D341Med (cell line): ENCODE results near the gene HEPN1.
"Not testable (repeated sequence)": the region's sequence is repeated elsewhere in the genome, so short reads cannot be mapped to it uniquely, and the experiment has no call there.

ENCODE experiments used
- DNase-seq: peaks from one replicate; pipeline ENCODE4 v3.0.0; 2012; ENCODE audit warnings: low spot score

HEPN1 gene

DNA sequence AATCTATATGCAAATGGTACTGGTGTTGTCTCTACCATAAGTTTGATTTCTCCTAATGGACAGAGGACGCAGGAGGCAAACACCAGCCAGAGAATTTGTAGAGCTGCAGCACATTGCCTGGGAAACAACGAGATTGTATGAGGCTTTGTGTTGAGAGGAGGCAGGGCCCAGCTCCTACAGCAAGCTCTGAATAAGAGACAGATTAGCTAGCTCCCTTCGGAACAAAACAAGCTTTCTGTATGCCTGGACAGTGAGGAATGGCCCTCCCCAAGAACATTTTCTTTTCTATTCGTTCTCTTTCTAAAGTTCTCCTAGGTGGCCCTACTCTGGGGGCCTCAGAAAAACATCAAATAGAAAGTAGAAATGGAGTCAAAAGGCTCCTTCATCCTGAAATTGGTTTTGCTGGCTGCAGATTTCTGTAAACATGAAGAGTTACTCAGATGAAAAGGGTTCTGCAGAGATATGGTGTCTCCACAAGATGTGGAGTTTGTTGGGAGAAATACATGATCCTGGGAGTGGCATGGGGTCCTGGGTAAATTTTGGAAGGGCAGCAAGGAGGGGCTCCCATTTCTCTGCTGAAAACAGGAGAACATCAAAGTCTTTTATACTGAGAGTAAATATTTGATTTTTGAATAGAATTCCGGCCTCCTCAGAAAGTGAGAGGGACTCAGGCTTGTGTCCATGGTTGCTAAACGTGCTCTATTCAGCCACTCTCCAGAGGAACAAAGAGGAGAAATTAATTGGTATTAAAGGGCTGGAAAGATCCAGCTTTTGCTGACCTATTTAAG is 23.6 kb downstream of the HEPN1 start:
- DNase-seq, result no peak

DNA sequence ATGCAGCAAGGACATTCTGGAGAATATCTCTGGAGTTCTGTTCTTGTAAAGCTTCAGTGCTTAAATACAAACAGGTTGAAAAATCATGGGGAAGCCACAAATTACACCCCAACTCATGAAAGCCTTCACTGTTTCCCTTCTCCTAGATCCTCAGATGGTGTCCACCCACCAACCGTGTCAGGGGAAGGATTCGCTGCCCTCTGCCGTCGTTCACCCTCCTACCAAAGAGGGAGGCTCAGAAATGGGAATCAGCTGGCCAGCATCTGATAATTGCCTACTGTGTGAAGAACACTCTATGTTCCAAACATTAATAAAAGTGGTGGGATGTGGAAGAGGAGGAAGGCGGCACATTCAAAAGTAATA is 24.2 kb downstream of the HEPN1 start:
- no peak for DNase-seq

DNA sequence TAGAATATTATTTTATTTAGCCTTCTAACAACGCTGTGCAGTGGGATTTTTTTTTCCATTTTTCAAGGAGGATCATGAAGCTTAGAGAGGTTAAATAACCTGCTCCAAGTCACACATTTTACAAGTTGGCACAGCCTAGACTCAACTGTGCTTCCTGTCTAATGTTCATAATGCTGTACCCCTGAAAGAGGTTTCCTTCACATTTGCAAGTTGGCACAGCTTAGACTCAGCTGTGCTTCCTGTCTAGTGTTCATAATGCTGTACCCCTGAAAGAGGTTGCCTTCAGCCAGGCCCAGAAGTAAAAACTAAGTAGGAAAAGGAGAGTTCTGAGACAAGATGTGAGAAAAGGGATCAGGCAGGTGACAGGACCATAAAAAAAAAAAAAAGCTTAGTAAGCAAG is 24.7 kb downstream of the HEPN1 start:
- DNase-seq, result no peak

DNA sequence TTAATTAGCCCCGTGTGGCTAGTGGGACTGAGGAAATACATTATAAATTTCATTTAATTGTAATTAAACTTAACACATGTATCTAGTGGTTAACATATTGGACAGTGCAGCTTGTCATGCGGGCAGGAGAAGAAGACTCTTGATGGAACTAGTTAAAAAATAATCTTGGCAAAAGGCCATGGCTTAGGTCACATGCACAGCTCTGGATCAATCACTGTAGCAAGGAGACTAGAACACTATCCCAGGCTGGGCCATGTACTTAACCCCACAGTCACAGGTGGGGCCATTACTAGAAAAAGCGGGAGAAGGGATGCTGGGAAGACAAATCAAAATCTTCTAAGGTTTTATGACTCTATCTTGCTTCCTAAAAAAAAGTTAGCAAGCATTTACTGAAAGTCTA is 25.5 kb downstream of the HEPN1 start:
- DNase-seq, result no peak

DNA sequence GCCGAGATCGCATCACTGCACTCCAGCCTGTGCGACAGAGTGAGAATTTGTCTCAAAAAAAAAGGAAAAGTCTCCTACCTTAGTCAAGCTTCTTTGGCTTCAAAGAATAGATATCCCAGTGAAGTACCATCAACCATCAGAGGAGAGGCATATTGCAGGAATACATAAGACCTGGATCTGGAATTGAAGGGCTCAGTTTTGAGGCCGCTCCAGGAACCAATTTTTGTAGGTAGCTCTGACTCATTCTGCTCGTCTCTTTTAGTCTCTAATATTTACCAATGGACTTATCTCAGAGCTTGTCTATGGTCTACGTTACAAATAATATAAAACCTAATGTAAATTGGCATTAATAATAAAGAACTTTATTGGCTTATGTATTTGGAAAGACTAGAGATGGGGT is 26.8 kb downstream of the HEPN1 start:
- DNase-seq, result no peak

DNA sequence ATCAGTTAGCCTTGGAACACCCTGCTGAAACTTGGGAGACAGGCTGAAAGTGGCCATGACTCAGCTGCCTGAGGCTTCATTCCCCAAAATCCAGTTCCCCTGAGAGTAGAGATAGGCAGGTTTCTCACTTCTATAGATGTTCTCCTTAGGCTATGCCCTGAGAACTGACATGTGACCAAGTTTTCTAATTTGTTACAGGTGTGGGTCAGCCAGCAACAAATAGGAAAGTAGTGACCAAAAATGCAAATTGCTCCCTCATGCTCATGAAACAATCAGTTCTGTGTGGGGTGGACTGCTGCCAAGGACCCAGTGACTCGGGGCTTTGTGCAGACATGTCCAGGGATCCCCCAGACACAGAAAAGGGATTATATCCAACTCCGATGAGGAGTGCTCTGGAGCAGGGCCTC is 27.7 kb downstream of the HEPN1 start:
- DNase-seq, result no peak

DNA sequence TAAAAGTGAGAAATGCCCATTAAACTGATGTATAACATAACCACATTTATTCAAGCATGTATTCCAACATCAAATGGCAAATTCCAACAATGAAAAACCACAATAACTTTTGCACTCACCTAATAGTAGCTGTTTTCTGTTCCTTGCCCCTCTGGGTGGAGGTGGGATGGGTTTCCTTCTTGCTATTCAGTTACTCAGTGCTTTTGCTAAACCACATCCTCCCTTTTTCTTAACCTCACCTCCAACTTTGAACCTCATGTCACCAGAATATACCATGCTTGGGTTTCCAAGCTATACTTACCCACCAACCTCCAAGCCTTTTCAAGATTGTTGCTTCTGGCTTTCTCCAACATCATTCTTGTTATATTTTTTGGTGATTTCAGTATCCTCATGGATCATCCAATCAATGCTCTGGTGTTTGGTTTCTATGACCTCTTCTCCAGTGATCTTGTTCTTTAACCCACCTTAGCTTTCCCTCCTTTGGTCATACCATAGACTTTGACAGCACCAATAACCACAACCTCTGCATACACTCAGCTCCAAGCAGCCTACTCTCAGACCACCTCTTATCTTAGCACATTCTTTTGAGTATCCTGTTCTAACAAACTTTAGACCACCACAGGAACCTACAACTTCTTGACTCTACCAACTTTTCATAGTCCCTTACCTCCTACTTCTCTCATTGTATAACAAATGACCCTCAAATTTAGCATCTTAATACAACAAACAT is 31.7 kb downstream of the HEPN1 start:
- no peak for DNase-seq

DNA sequence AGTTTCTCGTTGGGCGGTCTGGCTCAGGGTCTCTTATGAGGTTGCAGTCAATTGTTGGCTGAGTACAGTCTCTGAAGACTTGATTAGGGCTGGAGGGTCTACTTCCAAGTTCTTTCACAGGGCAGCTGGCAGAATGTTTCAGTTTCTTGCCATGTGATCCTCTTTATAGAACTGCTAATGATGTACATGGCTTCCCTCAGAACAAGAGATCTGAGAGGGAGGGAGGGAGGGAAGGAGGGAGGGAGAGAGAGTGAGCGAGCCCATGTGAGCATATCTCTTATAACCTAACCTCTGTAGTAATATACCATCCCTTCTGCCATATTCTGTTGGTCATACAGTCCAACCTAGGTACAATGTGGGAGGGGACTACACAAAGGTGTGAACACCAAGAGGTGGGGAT is 32.3 kb downstream of the HEPN1 start:
- DNase-seq, result no peak

DNA sequence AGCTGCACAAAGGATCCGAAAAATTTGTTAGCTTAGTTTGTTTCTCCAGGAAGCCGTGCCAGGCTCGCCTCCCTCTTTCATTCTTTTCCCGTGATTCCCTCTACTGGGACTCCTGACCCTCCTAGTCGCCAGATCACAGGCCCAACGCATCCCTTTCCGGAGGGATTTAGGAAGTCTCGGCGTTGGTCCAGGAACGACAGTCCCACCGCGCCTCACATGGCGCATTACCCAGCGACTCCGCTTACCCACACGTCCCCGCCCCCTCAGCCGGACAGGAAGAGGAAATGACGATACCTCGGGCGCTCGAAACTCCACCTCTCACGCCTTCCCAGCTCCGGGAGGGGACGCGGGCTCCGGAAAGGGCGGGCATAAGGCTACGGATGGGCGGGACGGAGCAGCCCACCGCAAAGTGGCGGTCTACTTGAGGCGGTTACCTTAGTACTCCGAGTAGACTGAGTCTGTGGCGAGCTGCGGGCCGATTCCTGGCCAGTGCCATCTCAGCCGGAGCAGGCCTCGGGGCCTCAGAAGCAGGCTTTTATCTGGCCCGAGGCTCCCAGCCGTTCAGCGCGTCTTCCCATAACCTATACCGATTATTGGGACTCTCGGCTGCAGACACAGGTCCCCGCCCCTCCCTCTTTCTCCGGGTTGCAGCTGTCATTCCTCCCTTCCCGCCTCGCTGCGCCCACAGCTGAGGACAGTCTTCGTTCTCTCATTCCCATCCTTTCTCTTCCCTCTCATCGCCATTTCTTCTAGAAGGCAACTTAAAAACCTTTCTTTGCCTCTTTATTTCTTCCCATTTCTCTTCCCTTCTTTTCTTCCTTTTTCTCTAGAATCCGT is 34.9 kb downstream of the HEPN1 start, which contains the start of gene CCDC15:
Gene CCDC15 (plus strand): TSS at position 450 of the 837 bp plus-strand sequence. CDS start 531 bp downstream, outside the sequence.
- peak; percentile 95 for DNase-seq

DNA sequence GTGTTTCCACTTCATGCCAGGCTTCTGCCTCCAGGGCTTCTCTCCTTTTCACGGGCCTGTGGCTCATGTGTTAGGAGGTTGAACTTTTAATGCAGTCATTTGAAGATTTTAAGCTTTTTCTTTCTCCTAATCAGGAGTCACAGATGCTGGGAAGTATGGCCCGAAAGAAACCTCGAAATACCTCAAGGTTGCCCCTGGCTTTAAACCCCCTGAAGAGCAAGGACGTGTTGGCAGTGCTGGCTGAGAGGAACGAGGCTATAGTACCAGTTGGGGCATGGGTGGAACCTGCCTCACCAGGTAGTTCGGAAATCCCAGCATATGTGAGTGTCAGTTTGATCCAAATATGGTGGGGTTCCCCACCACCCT is 35.5 kb downstream of the HEPN1 start:
- DNase-seq, result no peak

DNA sequence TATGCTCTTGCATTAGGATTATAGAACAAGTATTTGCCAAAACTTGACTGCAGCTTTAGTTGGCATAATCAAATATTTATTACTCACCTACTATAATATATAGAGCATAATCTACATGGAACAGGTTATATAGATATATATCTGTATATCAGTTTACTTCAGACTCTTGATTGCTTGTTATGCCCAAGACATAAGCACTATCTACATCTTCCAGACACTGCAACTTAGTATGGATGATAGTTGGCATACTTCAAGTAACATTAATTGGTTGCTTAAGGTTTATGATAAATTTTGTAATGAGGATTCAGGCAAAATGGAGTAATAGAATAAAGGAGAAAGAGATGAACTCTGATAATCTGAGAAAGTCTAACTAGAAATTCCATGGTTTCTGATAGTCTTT is 36.0 kb downstream of the HEPN1 start:
- DNase-seq, result no peak

DNA sequence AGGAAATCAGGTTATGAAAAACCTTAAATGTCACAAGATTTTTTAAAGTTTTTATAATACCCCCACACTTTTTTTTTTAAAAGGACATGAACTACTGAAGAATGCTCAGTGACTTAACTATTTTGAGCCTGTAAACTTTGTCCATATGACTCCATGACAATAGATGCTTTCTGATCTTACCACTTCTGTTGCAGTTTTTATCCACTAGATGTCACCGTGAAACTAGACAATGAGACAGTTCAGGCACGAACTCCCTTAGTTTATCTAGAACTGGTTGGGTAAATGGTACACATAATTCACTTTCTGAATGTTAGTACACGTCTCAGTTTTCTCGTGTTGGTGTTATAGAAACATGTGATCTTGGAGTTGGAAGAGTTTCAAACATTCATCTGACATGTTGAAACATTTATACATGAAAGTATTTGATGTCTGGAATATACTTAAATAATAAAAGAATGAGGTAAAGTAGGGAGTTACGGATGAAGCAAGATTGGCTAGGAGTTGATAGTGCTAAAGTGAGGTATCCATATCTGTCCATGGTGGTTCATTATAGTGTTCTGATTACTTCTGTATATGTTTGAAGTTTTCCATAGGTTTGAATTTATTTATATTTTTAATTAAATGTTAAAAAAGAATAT is 43.0 kb downstream of the HEPN1 start:
- peak; percentile 51 for DNase-seq

DNA sequence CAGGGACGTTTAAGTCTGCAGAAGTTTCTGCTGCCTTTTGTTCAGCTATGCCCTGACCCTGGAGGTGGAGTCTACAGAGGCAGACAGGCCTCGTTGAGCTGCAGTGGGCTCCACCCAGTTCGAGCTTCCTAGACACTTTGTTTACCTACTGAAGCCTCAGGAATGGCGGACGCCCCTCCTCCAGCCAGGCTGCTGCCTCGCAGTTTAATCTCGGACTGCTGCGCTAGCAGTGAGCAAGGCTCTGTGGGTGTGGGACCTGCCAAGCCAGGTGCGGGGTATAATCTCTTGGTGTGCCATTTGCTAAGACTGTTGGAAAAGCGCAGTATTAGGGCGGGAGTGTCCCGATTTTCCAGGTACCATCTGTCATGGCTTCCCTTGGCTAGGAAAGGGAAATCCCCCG is 49.1 kb downstream of the HEPN1 start:
- DNase-seq, result not testable (repeated sequence)
